ENCODE data around the gene C3. TPM values are rescaled to one million over a fixed set of nuclear protein-coding genes. Genes with fewer than 3 reads are reported as not detected.

Gene C3
- total and polyA plus RNA-seq, 2 of the 13 experiments (the other 11 are each of a cell fraction or from before 2014, with no cell fraction given) = 1,455 to 6,272 TPM

- peak; percentile 24; the same call in 1 of the 2 replicates for TF ChIP-seq ZNF362 (CRISPR knock-in tag; IDR thresholded peaks at IDR 0.05; ENCODE audit: borderline replicate concordance)
- 0 out of 2 replicates have a peak, but pooled peaks have one; percentile 59 for TF ChIP-seq ZHX2 (IDR thresholded peaks at IDR 0.05; ENCODE audit: low read depth)
- no peak for TF ChIP-seq ZHX2 (CRISPR knock-in tag; IDR thresholded peaks at IDR 0.05; ENCODE audit: borderline replicate concordance)
- TF ChIP-seq HDAC1 (CRISPR knock-in tag; IDR thresholded peaks at IDR 0.05) = peak; percentile 97
- TF ChIP-seq TARDBP (CRISPR knock-in tag; IDR thresholded peaks at IDR 0.05) = peak; percentile 96
- peak; percentile 40 for TF ChIP-seq RBM22 (optimal IDR thresholded peaks at IDR 0.05; ENCODE audit: low read length)
- 0 out of 2 replicates have a peak, but pooled peaks have one; percentile 51 for TF ChIP-seq EED (CRISPR knock-in tag; IDR thresholded peaks at IDR 0.05)
- no peak for TF ChIP-seq CENPX (CRISPR knock-in tag; IDR thresholded peaks at IDR 0.05)
- TF ChIP-seq ZBED4 (CRISPR knock-in tag; IDR thresholded peaks at IDR 0.05; ENCODE audit: borderline replicate concordance) = no peak; the same call in 1 of the 2 replicates
- peak; percentile 82 for TF ChIP-seq IRF2 (CRISPR knock-in tag; IDR thresholded peaks at IDR 0.05)
- TF ChIP-seq FOXP1 (IDR thresholded peaks at IDR 0.05) = no peak
- peak; percentile 56; the same call in 1 of the 2 replicates for TF ChIP-seq FOXP1 (CRISPR knock-in tag; IDR thresholded peaks at IDR 0.05)
- peak; percentile 27; the same call in 1 of the 2 replicates for TF ChIP-seq ATF3 (CRISPR knock-in tag; IDR thresholded peaks at IDR 0.05)
- peak; percentile 92 for TF ChIP-seq POLR2AphosphoS2 (IDR thresholded peaks at IDR 0.05; ENCODE audit: low read depth, low read length)
- TF ChIP-seq POLR2G (IDR thresholded peaks at IDR 0.05; ENCODE audit: low read depth, low read length) = peak; percentile 99
- peak; percentile 95 for TF ChIP-seq HNF4G (IDR thresholded peaks at IDR 0.05; ENCODE audit: borderline replicate concordance, low read depth, low read length)
- peak; percentile 95 for TF ChIP-seq HNF4G (CRISPR knock-in tag; IDR thresholded peaks at IDR 0.05; ENCODE audit: borderline replicate concordance, low read depth)
- TF ChIP-seq ZNF460 (CRISPR knock-in tag; IDR thresholded peaks at IDR 0.05; ENCODE audit: borderline replicate concordance) = peak; percentile 60; the same call in 1 of the 2 replicates
- no peak for TF ChIP-seq SMAD9 (CRISPR knock-in tag; IDR thresholded peaks at IDR 0.05)
Observed at GRCh38 chr19:6720369-6721137, at the start of gene C3 (continued).
